ENCODE data around the gene FLNC.

The FLNC gene

GRCh38 chr7:128879939-128880746 is 49.9 kb downstream of the FLNC start:
- DNase-seq (ENCODE audit: low read depth, low spot score) = peak; percentile 35

GRCh38 chr7:128880791-128881457 is 50.7 kb downstream of the FLNC start:
- no peak for DNase-seq (ENCODE audit: low read depth, low spot score)

GRCh38 chr7:128881458-128882125 is 51.4 kb downstream of the FLNC start:
- DNase-seq (ENCODE audit: low read depth, low spot score) = no peak

GRCh38 chr7:128882134-128882533 is 51.9 kb downstream of the FLNC start:
- no peak for DNase-seq (ENCODE audit: low read depth, low spot score)

- DNase-seq (ENCODE audit: low read depth, low spot score) = peak; percentile 35
These were observed 53.6 kb downstream of the FLNC start for GRCh38 chr7:128883622-128884448.

GRCh38 chr7:128884561-128885369 is 54.6 kb downstream of the FLNC start:
- no peak for DNase-seq (ENCODE audit: low read depth, low spot score)

DNA sequence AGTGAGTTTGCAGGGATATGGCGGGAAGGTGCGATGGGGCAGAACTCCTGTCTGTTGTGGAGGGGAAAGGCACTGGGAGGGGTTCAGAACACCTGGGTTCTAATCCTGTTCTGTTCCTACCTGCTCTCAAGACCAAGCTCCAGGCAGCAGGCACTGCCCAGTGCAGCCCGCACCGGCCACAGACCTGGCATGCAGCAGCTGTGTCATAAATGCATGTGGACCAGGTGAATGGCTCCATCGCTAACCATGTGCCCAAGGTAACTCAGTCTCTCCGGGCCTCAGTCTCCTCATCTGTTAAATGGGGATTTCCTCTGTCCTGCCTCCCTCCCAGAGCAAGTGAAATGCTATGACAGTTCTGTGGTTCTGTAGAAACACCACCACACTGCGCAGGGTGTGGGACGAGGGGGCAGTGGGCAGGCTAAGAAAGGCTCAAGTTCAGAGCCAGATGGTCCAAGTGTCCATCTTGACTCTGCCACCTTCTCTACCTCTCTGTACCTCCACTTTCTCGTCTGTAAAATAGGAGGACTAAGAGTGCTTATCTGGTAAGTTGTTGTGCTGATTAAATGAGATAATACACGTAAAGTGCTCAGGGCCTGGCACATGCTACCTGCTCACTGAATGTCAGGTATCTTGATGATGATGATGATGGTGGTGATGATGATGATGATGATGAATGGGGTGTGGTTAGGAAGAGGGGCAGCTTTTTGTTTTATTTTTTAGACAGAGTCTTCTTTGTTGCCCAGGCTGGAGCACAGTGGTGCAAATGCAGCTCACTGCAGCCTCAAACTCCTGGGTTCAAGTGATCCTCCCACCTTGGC is 55.4 kb downstream of the FLNC start:
- no peak for DNase-seq (ENCODE audit: low read depth, low spot score)

DNA sequence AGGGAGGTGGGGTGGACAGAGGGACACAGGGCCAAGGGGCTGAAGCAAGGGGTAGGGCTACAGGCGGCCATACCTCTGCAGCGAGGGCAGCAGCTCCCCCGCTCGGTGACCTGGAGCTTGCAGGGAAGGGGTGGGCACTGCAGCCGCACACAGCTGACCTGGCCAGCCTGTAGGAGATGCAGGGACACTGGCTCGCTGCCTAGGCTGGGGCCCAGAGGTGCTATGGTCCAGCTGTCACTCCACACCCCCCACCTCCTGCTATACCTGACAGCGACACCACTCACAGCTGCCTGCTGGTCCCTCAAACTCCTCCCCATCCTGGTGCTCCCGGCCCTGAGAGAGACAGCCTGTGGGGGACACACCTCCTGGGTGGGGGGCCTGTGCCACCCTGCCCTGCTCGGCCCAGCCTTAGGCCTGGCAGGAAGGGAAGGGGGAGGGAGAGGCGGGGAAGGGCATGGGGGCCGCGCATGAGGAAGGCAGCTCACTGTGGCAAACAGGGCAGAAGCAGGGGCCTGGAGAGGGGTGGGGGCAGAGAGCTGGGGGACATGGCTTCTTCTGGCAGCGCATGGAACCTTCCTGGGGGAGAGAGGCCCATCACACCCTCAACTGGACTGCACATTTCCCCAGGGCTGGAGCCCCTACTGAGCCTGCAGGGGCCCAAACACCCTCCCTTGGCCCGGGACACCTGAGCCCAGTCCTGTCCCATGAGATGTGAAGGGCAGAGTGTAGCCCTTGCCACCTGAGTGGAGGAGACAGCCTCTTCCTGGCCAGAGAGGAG is 56.4 kb downstream of the FLNC start:
- DNase-seq (ENCODE audit: low read depth, low spot score) = no peak

DNA sequence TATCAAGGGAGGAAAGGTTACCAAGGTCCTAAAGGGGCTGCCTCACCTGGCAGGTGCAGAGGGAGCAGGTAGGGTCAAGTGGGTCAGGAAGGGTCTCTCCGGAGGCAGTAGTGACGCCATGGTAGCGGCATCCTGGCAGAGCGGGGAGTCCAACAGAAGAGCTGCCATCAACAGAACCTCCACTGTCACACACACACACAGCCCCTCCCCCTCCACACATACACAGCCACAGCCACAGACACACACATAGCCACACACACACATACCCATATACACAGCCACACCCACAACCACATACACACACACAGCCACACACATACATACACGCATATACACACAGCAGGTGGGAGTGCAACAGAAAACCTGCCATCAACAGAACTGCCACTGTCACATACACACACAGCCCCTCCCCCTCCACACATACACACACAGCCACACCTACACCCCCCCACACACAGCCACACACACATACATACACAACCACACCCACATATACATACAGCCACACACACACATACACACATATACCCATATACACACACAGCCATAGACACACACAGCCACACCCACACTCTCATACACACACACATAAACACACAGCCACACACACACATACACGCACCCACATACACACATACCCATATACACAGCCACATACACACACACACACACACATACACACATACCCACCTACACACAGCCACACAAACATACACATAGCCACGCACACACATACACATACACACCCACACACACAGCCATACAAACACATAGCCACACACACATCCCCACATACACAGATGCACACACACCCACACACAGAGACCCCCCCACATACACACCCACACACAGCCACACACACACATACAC is 57.2 kb downstream of the FLNC start:
- DNase-seq (ENCODE audit: low read depth, low spot score) = no peak

DNA sequence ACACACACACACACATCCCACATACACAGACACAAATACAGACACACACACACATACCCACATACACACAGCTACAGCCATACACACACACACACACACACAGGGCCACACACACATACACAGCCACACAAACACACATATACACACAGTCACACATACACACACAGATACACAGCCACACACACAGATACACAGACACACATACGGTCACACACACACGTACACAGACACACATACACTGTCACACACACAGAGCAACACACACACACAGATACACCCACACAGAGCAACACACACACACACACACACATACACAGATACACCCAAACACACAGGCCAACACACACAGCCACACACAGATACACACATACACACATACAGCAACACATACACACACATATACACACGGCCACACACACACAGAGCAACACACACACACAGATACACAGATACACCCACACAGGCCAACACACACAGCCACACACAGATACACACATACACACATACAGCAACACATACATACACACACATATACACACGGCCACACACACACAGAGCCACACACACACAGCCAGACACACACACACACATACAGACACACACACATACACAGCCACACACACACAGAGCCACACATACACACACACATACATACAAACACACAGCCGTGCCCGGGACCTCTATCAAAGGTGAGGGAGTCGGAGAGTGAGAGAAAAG is 58.0 kb downstream of the FLNC start:
- no peak for DNase-seq (ENCODE audit: low read depth, low spot score)

- DNase-seq (ENCODE audit: low read depth, low spot score) = no peak
These were observed 58.5 kb downstream of the FLNC start for GRCh38 chr7:128888756-128889095.

- DNase-seq (ENCODE audit: low read depth, low spot score) = no peak
These were observed 58.9 kb downstream of the FLNC start for GRCh38 chr7:128889121-128889520.

GRCh38 chr7:128890306-128891109 is 60.3 kb downstream of the FLNC start:
- no peak for DNase-seq (ENCODE audit: low read depth, low spot score)

DNA sequence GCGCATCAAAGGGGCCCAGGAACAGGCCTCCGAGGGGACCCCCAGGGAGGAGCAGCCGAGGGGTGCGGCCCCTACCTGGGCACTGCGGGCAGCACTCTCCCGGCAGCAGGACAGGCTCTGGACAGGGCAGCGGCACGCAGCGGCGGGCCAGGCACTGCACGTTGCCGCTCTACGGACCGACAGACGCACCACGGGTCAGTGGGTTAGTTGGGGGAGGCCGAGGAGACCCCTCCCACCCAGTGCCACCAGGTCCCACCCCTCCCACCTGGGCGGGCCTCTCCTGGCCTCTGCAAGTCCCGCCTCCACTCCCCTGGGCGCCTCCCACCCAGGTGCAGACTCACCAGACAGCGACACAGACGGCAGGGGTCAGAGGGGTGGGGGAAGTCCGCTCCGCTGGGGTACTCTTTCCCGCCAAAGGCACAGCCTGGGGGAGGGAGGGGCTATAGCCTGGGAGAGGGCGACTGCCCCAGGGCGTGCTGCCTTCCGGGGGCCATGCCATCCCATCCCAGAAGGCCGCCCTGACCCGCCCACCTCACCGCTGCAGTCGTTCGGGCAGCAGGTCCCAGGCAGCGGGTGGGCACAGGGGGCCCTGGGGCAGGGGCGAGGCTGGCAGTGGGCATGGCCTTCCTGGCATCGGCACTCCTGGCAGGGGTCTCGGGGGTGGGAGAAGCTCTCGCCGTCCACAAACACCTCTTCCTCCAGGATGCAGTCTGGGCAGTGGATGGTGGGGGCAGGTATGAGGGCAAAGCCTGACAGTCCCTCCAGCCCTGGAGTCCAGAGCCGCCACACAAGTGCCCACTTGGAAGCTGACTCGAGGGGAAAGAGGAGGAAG is 61.1 kb downstream of the FLNC start:
- no peak for DNase-seq (ENCODE audit: low read depth, low spot score)

GRCh38 chr7:128891942-128892269 is 61.7 kb downstream of the FLNC start:
- DNase-seq (ENCODE audit: low read depth, low spot score) = no peak

Data from smooth muscle cell of the brain vasculature (primary cell).